Suprapubic skin (tissue), 4 donors: Measurements from ENCODE around the gene OR52I2. TPM values are rescaled to one million over a fixed set of nuclear protein-coding genes. Genes with fewer than 3 reads are reported as not detected.

Source experiments
- DNase-seq, 2 donors: peaks; one replicate each; pipeline ENCODE4 v3.0.0-alpha.2; 2019; ENCODE audit warnings: low spot score in 2 of 2
- H3K27ac ChIP-seq: fragments of 200-600 bp; sonication (generic); one replicate; pipeline ENCODE4 v1.5.1; 2019
- H3K27me3 ChIP-seq: fragments of 200-600 bp; sonication (generic); one replicate; pipeline ENCODE4 v1.5.1; 2019
- H3K36me3 ChIP-seq: fragments of 200-600 bp; sonication (generic); one replicate; pipeline ENCODE4 v1.5.1; 2019
- H3K4me1 ChIP-seq: fragments of 200-600 bp; sonication (generic); one replicate; pipeline ENCODE4 v1.5.1; 2019
- H3K4me3 ChIP-seq: fragments of 200-600 bp; sonication (generic); one replicate; pipeline ENCODE4 v1.5.1; 2019; ENCODE audit warnings: mild to moderate bottlenecking
- H3K9me3 ChIP-seq: fragments of 200-600 bp; sonication (generic); one replicate; pipeline ENCODE4 v1.5.1; 2019
- EP300 ChIP-seq: sonication (generic); formaldehyde crosslinking; IDR thresholded peaks from one replicate; pipeline ENCODE4 v1.6.1; 2017; ENCODE audit warnings: antibody characterized with exemption
- POLR2A ChIP-seq, 2 donors: fragments of 450-650 bp; IDR thresholded peaks; one replicate each; pipeline ENCODE4 v1.6.1; 2017; ENCODE audit warnings: antibody characterized with exemption in 2 of 2, mild to moderate bottlenecking in 2 of 2, moderate library complexity in 2 of 2
- POLR2AphosphoS5 ChIP-seq, 3 donors: sonication (generic); formaldehyde crosslinking; IDR thresholded peaks; one replicate each; pipeline ENCODE4 v1.6.1; 2017; ENCODE audit warnings: antibody characterized with exemption in 3 of 3
- WGBS: methylation state at CpG from one replicate; pipeline ENCODE4 v1.1.5; 2018; 5-methylcytosine and 5-hydroxymethylcytosine counted together
- total RNA-seq, 4 donors: library from RNA; depleted of rRNA; stranded (reverse); fragments of >200 nt; gene quantifications; one replicate each; pipeline ENCODE4 v1.1.0, GENCODE V29; 2016
- TF ChIP-seq, protein P1 (sequence below), 2 donors: fragments of 200-600 bp in 1 of 2; fragments of 450-650 bp in 1 of 2; sonication (generic) in 1 of 2; IDR thresholded peaks; one replicate each; pipeline ENCODE4 v1.5.1; 2016 to 2019; ENCODE audit warnings: antibody characterized with exemption in 2 of 2, mild to moderate bottlenecking in 1 of 2, moderate library complexity in 1 of 2

The OR52I2 gene
- not detected for total RNA-seq

DNA sequence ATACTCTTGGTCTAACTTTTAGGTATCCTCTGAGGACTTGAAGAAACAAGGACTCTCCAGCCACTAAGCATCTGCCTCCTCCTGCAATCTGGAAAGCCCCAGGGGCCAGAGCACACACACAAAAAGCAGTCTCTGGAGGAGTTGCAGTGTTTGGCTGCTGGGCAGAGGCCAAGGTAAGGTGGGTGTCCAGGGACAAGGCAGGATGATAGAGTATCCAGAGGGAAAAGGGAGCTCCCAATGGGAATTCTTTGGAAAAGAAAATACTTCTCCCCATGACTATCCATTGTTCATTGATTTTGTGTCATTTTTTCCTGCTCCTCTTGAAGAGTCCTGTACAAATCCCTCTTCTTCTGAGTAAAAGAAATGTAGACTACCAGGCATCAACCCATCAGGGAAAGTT is at the start of gene OR52I2:
Gene OR52I2 (plus strand): TSS at position 301 of the 400 bp plus-strand sequence.
- TF ChIP-seq POLR2A (IDR thresholded peaks at IDR 0.05) (no peak), POLR2AphosphoS5 (IDR thresholded peaks at IDR 0.05) (no peak), EP300 (no peak)
- TF ChIP-seq, protein P1, sequence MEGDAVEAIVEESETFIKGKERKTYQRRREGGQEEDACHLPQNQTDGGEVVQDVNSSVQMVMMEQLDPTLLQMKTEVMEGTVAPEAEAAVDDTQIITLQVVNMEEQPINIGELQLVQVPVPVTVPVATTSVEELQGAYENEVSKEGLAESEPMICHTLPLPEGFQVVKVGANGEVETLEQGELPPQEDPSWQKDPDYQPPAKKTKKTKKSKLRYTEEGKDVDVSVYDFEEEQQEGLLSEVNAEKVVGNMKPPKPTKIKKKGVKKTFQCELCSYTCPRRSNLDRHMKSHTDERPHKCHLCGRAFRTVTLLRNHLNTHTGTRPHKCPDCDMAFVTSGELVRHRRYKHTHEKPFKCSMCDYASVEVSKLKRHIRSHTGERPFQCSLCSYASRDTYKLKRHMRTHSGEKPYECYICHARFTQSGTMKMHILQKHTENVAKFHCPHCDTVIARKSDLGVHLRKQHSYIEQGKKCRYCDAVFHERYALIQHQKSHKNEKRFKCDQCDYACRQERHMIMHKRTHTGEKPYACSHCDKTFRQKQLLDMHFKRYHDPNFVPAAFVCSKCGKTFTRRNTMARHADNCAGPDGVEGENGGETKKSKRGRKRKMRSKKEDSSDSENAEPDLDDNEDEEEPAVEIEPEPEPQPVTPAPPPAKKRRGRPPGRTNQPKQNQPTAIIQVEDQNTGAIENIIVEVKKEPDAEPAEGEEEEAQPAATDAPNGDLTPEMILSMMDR (IDR thresholded peaks at IDR 0.05) = no peak
- no peaks in the 10 kb centered on the region for H3K9me3 ChIP-seq
- H3K27me3 ChIP-seq = no peaks in the 10 kb centered on the region
- H3K27ac ChIP-seq = no peak within 1 kb of the TSS
- no peaks in the 10 kb centered on the region for H3K36me3 ChIP-seq
- no peak for DNase-seq
- no peak within 1 kb of the TSS for H3K4me3 ChIP-seq
- no peaks in the 10 kb centered on the region for H3K4me1 ChIP-seq

DNA sequence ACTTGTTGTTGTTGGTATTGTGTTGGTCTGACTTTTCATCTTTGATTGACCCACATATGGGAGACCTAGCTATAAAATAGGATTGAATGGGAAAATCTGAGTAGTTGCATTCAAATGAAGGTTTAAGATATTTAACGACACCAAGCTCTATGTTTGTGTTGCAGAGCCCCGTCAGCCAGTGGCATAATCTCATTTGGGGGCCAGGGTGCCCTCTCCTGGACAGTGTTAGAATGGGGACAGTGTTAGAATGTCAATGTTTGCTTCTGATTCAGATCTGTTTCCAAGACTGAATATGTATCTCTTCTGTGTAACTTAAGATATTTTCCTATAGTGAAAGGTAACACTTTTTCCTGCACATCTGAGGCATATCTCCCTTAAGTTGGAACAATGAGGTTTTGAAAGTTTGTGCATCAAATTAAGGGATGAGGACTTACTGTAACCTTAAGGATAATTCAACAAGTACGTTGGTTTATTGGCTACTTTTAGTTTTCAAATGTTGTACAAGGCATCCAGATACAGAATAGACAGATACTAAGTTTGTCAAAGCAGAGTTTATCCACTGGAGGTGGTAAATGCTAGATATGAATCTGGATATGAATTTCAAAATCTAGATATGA is 41.8 kb upstream of the OR52I2 start:
- Histone ChIP-seq H3K4me3 (no peak overlapping the region), H3K27me3 (no peaks in the 10 kb centered on the region), H3K36me3 (no peaks in the 10 kb centered on the region), H3K9me3 (no peaks in the 10 kb centered on the region), H3K4me1 (no peaks in the 10 kb centered on the region), H3K27ac (no peak overlapping the region)
- WGBS = 28% methylated on average over 3 of the region's 3 CpGs
- DNase-seq = peak in 1 of 2 donors; percentile 67
- TF ChIP-seq, protein P1 (IDR thresholded peaks at IDR 0.05) = peak; percentile 38 to 77
- TF ChIP-seq EP300 = no peak

DNA sequence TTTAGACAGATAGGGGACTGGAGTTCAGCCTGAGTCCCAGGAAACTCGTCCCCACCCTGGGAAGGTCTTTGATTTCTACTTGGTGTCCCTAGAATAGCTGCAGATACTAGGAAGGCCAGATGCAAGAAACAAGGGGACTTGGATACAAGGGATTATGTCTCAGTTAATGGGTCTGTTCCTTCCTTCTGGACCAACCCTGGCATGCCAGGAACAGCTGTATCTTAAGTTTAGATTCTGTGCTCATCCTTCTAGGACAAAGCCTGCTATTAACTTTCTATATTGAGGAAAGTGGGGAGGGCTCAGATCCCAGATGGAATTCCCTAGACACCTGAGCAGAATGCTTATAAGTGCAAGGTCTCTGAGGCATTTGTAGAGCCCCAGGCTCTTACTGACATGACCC is 40.5 kb upstream of the OR52I2 start:
- H3K4me3 ChIP-seq = no peak overlapping the region
- TF ChIP-seq POLR2A (IDR thresholded peaks at IDR 0.05) (no peak), POLR2AphosphoS5 (IDR thresholded peaks at IDR 0.05) (no peak), EP300 (no peak)
- TF ChIP-seq, protein P1 (IDR thresholded peaks at IDR 0.05) = no peak
- H3K4me1 ChIP-seq = no peaks in the 10 kb centered on the region
- H3K27me3 ChIP-seq = no peaks in the 10 kb centered on the region
- no peaks in the 10 kb centered on the region for H3K9me3 ChIP-seq
- H3K27ac ChIP-seq = no peak overlapping the region
- 9% methylated on average over 1 of the region's 1 CpG for WGBS
- DNase-seq = no peak
- no peaks in the 10 kb centered on the region for H3K36me3 ChIP-seq

DNA sequence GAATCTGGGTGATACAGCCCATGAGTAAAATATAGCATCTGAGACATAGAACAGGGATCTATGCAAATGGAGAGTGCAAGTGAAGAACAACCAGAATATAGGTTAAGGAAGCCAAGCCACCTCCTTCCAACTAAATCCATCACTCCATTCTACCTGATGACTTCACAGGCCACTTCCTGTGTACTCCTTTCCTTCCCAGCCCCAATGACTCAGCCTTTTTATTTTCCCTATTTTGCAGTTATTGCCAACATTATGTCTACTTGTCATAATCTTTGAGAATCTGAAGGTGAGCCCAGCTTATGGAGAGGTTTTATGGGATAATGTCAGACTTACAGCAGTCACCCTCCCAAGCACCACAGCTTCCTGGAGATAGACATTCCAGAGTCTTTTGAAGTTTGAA is 38.0 kb upstream of the OR52I2 start:
- no peaks in the 10 kb centered on the region for H3K27me3 ChIP-seq
- no peak for DNase-seq
- TF ChIP-seq, protein P1 (IDR thresholded peaks at IDR 0.05) = no peak
- TF ChIP-seq POLR2A (IDR thresholded peaks at IDR 0.05) (no peak), POLR2AphosphoS5 (IDR thresholded peaks at IDR 0.05) (no peak), EP300 (no peak)
- H3K27ac ChIP-seq = no peak overlapping the region
- H3K36me3 ChIP-seq = no peaks in the 10 kb centered on the region
- H3K4me1 ChIP-seq = no peaks in the 10 kb centered on the region
- H3K9me3 ChIP-seq = no peaks in the 10 kb centered on the region
- H3K4me3 ChIP-seq = no peak overlapping the region

DNA sequence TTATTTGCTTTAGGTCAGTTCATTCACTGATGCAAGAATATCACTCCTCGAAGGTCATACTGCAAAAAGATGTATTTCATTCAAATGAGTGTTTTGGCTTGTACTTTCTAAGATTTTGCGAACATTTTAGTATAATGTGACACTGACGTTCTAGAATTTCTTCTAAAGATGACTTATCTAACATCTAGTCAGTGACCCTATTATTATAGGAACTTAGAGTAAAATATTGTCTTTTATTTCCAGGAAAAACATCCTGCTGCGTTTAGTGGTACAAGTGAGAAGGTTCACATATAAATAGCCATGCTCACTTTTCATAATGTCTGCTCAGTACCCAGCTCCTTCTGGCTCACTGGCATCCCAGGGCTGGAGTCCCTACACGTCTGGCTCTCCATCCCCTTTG is 36.7 kb upstream of the OR52I2 start, which contains the start of gene OR52M1:
Gene OR52M1 (plus strand): TSS at position 301 of the 400 bp plus-strand sequence. CDS start 0 bp downstream, at position 301.
- no peaks in the 10 kb centered on the region for H3K27me3 ChIP-seq
- no peak for TF ChIP-seq EP300
- TF ChIP-seq POLR2AphosphoS5 (IDR thresholded peaks at IDR 0.05) = no peak
- TF ChIP-seq, protein P1 (IDR thresholded peaks at IDR 0.05) = no peak
- TF ChIP-seq POLR2A (IDR thresholded peaks at IDR 0.05) = no peak
- H3K4me1 ChIP-seq = no peaks in the 10 kb centered on the region
- no peak within 1 kb of the TSS for H3K27ac ChIP-seq
- no peaks in the 10 kb centered on the region for H3K9me3 ChIP-seq
- H3K4me3 ChIP-seq = no peak within 1 kb of the TSS
- H3K36me3 ChIP-seq = no peaks in the 10 kb centered on the region
- WGBS = 88% methylated on average over 5 of the region's 5 CpGs
- DNase-seq = no peak
